ENCODE results near the gene MPHOSPH6.
"Not testable (repeated sequence)": the region's sequence is repeated elsewhere in the genome, so short reads cannot be mapped to it uniquely, and the experiment has no call there.

The MPHOSPH6 gene

DNA sequence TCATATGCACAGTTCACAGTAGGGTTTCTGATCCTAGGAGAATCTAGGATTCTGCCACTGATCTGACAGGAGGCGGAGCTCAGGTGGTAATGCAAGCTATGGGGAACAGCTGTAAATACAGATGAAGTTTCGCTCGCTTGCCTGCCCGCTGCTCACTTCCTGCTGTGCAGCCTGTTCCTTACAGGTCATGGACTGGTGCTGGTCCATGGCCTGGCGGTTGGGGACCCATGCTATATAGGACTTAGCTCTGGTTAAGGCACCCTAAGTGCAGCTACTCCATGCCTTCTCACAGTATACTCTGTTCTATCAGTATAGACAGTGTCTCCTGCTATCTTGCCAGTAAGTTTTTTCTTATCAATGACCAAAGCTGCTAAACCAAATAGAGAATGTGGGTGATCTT, 2.4 kb downstream of the MPHOSPH6 start:
- DNase-seq, result no peak

DNA sequence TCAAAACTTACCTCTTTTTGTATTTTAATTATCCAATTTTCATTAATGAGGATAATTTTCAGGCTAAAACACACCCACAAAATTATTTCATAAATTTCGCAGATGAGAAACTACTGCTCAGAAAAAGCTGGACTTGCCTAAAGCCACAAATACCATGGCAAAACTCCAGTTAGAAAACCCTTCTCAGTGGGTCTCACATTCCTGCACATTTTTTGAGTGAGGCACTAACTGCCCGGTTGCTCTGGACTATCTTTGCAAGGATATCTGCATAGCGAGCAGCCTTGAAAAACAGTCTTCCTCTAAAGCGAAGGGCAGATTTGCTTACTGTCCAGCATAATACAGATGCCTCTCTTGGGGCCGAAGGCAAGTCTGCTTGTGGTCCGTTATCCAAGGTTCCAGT, 9.8 kb downstream of the MPHOSPH6 start:
- no peak for DNase-seq

DNA sequence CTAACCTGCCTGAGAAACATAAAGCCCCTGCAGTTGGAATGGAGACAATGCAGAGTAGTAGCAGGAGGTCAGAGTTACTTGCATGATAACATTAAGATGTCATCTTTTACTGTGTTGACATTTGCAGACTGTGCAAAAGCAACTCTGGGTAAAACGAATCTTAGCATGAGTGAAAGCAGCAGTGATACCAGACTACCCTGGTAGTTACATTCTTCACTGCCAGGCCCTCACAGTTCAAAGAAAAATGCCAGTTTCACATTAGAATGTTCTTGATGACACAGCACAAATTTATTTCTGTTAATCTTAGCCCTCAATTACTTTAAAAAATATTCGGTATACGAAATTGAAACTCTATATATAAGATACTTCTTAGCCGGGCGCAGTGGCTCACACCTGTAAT, 12.2 kb downstream of the MPHOSPH6 start:
- DNase-seq, result no peak

DNA sequence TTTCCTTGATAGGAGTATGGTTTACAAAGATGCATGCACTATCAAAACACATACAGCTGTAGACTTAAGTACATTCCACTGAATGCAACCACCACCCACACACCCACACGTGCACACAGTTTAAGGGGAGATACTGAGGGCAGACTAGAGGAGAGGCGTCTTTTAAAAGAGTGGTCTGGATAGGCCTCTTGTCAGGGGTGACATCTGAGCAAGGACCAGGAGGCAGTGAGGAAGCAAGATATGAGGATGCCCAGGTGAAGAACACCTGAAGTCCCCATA, 12.6 kb downstream of the MPHOSPH6 start:
- no peak for DNase-seq

DNA sequence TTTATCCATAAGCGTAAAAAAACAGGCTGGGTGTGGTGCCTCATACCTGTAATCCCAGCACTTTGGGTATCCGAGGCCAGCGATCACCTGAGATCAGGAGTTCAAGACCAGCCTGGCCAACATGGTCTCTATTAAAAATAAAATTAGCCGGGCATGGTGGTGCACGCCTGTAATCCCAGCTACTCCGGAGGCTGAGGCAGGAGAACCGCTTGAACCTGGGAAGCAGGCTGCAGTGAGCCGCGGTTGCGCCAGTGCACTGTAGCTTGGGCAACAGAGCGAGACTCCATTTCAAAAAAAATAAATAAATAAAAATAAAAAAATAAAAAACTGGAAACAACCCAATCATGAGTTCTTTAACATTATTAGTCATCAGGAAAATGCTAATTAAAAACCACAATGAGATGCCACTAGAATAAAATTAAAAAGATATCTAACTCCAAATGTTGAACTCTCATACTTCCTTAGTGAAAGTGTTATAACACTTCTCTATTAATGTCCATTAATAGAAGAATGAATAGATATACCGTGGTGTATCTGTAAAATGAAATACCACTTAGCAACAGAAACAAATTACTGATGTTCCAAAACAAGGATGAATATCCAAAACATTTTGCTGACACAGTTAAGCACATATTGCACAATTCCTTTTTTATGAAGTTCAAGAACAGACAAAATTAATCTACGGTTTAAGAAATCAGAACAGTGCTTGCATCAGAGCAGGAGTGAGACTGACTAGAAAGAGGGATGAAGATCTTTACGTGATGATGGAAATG, 13.1 kb downstream of the MPHOSPH6 start:
- DNase-seq, result no peak

- no peak for DNase-seq
Measured at GRCh38 chr16:82152641-82153112, 17.3 kb downstream of the MPHOSPH6 start.

DNA sequence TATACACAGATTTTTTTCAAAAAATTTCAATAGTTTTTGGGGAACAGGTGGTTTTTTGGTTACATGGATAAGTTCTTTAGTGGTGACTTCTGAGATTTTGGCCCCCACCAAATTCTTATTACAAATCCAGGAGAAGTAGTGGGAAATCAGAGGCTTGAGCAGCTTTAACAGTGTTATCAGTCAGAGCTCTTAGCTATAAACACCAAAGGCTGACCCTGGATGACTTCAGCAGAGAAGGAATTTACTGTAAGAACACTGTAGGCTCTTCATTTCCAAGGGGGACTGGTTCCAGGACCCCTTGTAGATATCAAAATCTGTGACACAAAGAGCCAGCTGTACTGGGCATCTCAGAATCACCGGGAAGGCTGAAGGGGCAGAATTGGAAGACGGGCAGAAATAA, 17.8 kb downstream of the MPHOSPH6 start:
- DNase-seq, result no peak

DNA sequence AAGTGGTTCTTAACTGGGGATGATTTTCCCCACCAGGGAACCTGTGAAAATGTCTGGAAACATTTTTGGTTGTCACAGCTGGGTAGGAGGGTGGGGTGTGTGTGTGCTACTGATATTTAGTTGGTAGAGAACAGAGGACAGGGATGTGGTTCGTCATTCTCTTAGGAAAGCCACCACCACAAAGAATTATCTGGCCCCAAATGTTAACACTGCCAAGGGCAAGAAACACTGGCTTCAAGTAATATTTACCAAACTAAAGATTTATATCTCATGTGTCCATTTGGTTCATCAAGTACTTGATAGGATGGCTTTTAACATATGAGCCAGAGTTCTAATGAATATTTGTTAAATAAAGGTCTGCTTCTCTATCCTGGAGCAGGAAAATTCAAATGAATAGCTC, 19.5 kb downstream of the MPHOSPH6 start:
- DNase-seq, result no peak

DNA sequence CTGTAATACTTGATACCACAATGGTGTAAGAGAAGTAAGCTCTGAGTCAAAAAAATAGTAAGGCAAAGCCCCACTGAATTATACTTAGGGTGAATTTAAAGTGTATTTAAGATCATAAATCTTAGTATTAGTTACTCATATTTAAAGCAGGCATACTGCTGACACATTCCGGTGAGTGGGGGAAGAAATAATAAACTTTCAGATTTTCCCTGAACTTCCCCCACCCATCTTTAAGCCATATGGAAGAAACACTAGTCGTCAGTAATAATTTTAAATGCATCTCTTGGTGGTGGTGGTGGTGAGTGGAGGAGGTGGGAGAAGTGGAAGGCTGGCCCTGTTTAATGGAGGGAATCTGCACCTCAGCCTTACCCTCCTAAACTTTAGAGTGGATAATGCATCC, 20.5 kb downstream of the MPHOSPH6 start:
- DNase-seq, result no peak

- no peak for DNase-seq
Measured at GRCh38 chr16:82147546-82147945, 22.5 kb downstream of the MPHOSPH6 start.

GRCh38 chr16:82146957-82147356, 23.1 kb downstream of the MPHOSPH6 start:
- DNase-seq, result no peak

DNA sequence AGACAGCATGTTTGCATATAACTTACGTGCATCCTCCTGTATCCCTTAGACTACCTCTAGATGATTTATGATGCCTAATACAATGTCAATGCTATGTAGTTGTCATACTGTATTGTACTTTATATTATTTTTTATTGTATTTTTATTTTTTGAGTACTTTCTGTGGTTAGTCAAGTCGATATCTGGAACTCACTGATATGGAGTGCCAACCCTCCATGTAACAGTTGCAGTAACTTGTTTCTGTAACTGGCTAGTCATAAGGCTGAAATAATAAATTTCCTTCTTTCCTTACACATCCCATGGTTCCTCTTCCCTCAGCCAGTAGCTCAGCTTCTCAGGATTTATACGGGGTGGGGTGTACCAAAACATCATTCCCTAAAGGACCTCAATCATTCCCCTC, 23.5 kb downstream of the MPHOSPH6 start:
- no peak for DNase-seq

GRCh38 chr16:82139286-82139571, 30.8 kb downstream of the MPHOSPH6 start:
- not testable (repeated sequence) for DNase-seq

- DNase-seq, result peak; percentile 24
Measured at GRCh38 chr16:82138478-82139285, 31.3 kb downstream of the MPHOSPH6 start.

GRCh38 chr16:82137822-82138167, 32.2 kb downstream of the MPHOSPH6 start:
- no peak for DNase-seq

DNA sequence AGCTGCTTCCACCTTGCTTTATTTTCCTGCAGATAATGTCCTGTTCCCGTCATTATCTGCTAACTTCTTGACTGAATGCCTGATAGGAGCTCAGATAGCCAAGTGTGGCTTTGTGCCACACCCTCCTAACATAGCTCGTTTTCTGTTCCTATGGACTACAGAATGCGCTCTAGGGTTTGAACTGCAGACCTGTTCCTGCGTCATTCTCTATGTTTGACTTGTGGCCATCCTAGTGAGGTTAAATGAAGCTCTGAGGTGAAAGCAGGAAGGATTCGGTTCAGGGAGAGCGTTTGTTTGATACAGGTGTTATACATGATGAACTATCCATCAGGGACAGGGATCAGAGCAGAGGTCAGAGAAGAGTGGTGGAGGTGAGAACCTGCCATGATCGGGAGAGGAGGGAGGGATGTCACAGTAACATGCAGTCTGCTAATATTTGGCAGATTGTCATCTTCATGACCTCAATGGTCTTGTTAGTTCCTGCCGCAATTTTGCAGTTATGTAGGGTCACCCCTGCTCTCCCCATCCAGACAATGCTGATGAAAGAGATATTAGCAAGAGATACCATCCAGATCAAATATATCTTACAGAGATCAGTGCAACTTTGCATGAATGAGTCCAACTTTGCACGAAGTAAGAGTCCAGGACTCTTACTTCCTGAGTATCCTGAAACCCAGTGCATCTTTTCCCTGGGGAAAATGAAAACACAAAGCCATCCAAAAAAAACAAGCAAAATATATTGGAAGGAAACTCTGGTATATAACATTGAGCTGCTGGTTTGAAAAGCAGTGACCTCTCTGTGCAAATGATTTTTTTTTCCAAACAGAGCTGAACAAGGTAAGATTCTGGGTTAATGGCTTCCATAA, 32.8 kb downstream of the MPHOSPH6 start:
- no peak for DNase-seq

DNA sequence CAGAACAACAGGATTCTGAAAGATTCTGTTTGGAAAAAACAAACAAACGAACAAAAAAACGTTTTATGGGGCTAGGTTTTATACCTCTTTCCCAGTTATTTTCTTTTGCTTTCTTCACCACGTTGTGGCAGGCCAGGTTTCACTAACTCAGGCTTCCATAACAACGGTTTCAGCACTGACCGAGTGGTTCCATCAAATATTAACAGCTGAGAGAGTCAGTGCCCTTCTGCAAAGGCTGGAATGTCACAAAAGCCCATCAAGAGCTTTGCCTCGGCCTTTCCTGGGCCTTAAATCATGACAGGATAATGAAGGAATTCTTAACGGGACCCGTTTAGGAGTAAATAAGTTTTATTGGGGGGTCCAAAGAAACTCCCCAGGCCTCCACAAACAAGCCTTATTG, 34.2 kb downstream of the MPHOSPH6 start:
- no peak for DNase-seq

DNA sequence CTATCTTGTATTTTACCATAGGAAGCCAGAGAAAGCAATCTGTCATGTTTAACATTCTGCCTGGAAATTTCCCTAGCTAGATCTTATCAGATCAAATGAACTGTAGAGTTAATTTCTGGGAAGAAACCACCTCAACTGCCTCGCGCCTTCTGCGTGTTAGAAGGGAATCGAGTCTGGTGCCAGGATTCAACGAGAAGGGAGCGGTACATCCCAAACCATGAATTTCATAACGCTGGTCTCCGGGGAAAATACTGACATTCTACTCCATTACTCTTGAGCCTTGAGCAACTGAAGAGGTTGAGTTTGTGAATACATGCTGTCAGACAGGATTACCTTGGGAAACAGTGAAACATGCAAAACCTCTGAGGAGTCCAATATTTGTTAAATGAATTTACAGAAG, 35.2 kb downstream of the MPHOSPH6 start:
- no peak for DNase-seq

DNA sequence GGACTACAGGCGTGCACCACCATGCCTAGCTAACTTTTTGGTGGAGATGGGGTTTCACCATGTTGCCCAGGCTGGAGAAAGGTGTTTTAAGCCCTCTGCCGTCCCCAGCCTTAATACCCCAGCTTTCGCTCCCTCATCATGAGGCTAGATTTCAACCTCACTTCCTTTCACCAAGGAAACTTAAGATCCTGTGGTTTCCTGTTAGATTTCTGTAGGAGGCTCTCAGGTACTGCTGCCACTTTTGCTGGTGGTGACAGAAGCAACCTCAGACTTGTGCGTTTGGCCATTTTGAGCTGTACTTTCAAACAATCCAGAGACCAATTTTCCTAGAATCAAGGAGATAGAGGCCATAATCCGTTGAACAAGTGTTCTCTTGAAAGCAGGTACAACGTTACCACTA, 36.2 kb downstream of the MPHOSPH6 start:
- DNase-seq, result no peak

GRCh38 chr16:82129881-82130280, 40.1 kb downstream of the MPHOSPH6 start:
- no peak for DNase-seq

DNA sequence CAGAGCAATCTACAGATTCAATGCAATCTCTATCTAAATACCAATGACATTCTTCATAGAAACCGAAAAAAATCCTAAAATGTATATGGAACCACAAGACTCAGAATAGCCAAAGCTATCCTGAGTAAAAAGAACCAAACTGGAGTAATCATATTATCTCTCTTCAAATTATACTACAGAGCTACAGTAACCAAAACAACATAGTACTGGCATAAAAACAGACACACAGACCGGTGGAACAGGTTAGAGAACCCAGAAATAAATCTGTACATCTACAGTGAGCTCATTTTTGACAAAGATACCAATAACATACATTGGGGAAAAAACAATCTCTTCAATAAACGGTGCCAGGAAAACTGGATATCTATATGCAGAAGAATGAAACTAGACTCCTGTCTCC, 45.4 kb downstream of the MPHOSPH6 start:
- DNase-seq, result no peak

DNA sequence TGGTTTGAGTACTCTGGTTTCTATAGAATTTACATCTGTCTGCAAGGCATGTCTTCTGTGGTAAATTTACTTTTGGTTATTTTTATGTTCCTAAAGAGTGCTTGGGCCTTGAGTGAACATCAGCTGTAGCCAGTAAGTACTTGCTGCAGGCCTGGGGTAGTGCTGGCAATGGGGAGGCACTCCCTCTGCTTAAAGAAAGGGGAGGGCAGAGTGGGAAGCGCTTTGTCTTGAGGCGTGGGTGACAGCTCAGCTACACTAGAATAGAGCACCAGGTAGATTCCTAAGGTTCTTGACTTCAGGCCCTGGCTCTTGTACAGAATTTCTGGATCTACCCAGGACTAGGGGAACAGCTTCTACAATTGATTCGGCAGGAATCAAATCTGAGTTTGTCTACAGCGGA, 50.6 kb downstream of the MPHOSPH6 start:
- no peak for DNase-seq

DNA sequence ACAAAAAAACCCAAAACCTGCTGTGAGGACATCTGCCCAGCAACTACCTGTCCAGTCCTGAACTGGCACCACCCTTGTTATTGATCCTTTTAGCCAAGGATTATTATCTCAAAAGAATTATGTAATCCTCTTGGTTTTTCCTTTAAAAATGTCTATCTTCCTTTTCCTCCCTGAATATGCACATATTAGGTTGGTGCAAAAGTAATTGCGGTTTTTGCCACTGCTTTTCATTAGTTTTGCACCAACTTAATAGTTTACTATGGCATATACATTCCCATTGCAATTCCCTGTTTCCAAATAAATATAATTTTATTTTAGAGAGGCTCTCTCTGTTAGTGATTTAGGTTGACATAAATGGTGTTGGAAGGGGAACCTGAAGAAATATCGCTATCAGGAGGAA, 51.3 kb downstream of the MPHOSPH6 start:
- DNase-seq, result no peak

GRCh38 chr16:82116535-82116934, 53.5 kb downstream of the MPHOSPH6 start:
- no peak for DNase-seq
